Ishikawa (cell line): Measurements from ENCODE around the gene GNGT1.

Experiments
- CEBPB ChIP-seq: IDR thresholded peaks from 2 replicates; pipeline ENCODE4 v1.6.1; 2012
- CREB1 ChIP-seq: IDR thresholded peaks from 2 replicates; pipeline ENCODE4 v1.6.1; 2012; ENCODE audit warnings: low read depth
- EGR1 ChIP-seq: IDR thresholded peaks from 2 replicates; pipeline ENCODE4 v1.6.1; 2012
- EP300 ChIP-seq: IDR thresholded peaks from 2 replicates; pipeline ENCODE4 v1.6.1; 2012; ENCODE audit warnings: borderline replicate concordance
- FOXM1 ChIP-seq: IDR thresholded peaks from 2 replicates; pipeline ENCODE4 v1.6.1; 2012; ENCODE audit warnings: low read depth, borderline replicate concordance
- NFIC ChIP-seq: IDR thresholded peaks from 2 replicates; pipeline ENCODE4 v1.6.1; 2012
- RAD21 ChIP-seq: IDR thresholded peaks from 2 replicates; pipeline ENCODE4 v1.6.1; 2012; ENCODE audit warnings: low read depth
- REST ChIP-seq: IDR thresholded peaks from 2 replicates; pipeline ENCODE4 v1.6.1; 2012; ENCODE audit warnings: low read depth, mild to moderate bottlenecking
- TAF1 ChIP-seq: IDR thresholded peaks from 2 replicates; pipeline ENCODE4 v1.6.1; 2012; ENCODE audit warnings: low read depth, mild to moderate bottlenecking
- TCF12 ChIP-seq: IDR thresholded peaks from 2 replicates; pipeline ENCODE4 v1.6.1; 2012; ENCODE audit warnings: low read depth
- TEAD4 ChIP-seq: IDR thresholded peaks from 2 replicates; pipeline ENCODE4 v1.6.1; 2012
- USF1 ChIP-seq: IDR thresholded peaks from 2 replicates; pipeline ENCODE4 v1.6.1; 2012
- YY1 ChIP-seq: IDR thresholded peaks from 2 replicates; pipeline ENCODE4 v1.6.1; 2012; ENCODE audit warnings: low read depth
- ZBTB7A ChIP-seq: IDR thresholded peaks from 2 replicates; pipeline ENCODE4 v1.6.1; 2012; ENCODE audit warnings: low read depth
- TF ChIP-seq, protein P1 (sequence below): IDR thresholded peaks from 2 replicates; pipeline ENCODE4 v1.6.1; 2012

Gene GNGT1

DNA sequence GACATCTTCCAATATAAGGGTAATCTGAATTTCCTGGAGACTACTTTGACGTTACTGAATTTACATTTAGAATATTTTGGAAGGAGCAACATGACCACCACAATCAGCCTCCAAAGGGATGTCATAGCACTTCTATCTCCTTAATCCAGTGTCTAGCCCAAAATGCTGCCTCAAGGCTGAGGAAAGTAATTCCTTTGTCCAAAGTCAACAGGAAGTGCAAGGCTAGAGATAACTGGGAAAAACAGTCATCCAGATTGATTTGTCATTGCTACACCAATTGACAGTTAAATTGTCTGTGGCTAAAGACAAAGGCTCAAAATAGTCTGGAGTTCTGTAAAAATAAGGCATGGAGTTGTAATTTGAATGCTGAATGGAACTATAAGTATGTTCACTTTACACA is 11.9 kb upstream of the GNGT1 start:
- no peak for TF ChIP-seq TEAD4
- TF ChIP-seq FOXM1: no peak
- TF ChIP-seq REST: no peak
- TF ChIP-seq CEBPB: no peak
- TF ChIP-seq TAF1: no peak
- no peak for TF ChIP-seq CREB1
- no peak for TF ChIP-seq RAD21
- TF ChIP-seq EGR1: no peak
- no peak for TF ChIP-seq NFIC
- TF ChIP-seq, protein P1, sequence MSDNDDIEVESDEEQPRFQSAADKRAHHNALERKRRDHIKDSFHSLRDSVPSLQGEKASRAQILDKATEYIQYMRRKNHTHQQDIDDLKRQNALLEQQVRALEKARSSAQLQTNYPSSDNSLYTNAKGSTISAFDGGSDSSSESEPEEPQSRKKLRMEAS: no peak
- TF ChIP-seq EP300: no peak
- no peak for TF ChIP-seq USF1
- TF ChIP-seq ZBTB7A: no peak
- no peak for TF ChIP-seq TCF12
- no peak for TF ChIP-seq YY1

GRCh38 chr7:93894966-93895640 is 11.3 kb upstream of the GNGT1 start:
- no peak for TF ChIP-seq ZBTB7A
- no peak for TF ChIP-seq RAD21
- TF ChIP-seq FOXM1: no peak
- no peak for TF ChIP-seq CREB1
- TF ChIP-seq, protein P1: no peak
- TF ChIP-seq EGR1: no peak
- TF ChIP-seq EP300: no peak
- TF ChIP-seq TAF1: no peak
- no peak for TF ChIP-seq USF1
- no peak for TF ChIP-seq TEAD4
- TF ChIP-seq CEBPB: no peak
- no peak for TF ChIP-seq TCF12
- no peak for TF ChIP-seq REST
- no peak for TF ChIP-seq NFIC

DNA sequence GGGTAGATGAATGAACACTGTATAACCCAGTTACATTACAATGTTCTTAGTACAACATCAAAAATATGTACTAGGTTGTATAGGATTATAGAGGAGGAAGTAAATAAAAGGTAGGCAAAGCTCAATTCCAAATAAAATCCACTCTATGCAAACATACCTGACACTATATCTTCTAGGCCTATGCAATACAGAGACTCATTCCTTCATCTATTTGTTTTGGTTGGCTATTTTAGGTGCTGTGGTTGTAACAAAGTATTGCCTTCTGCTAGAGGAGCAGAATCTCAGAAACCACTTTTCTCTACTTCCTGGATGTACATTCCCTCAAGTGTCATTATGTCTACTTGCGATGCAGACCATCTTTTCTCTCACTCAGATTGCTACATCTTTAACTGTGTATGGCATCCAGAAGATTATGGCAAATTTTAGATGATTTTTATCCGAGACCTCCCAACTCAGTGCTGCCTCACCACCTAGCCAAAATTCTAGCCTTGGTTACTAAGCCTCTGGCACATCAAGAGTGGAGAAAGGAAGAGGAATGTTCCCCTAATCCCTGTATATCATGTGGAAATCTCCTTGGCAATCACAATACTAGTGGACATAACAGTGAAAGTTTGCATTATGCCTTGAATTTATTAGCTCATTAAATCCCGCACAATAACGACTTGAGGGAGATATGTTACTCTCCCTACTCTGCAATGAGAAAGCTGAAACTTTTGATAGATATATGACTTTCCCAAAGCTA is 10.3 kb upstream of the GNGT1 start:
- TF ChIP-seq EGR1: no peak
- TF ChIP-seq RAD21: no peak
- TF ChIP-seq EP300: no peak
- TF ChIP-seq YY1: no peak
- no peak for TF ChIP-seq TEAD4
- TF ChIP-seq NFIC: no peak
- no peak for TF ChIP-seq ZBTB7A
- TF ChIP-seq CEBPB: no peak
- no peak for TF ChIP-seq TAF1
- TF ChIP-seq, protein P1: no peak
- no peak for TF ChIP-seq USF1
- no peak for TF ChIP-seq REST
- TF ChIP-seq FOXM1: no peak
- no peak for TF ChIP-seq TCF12
- no peak for TF ChIP-seq CREB1
